Bronchial epithelial cell (primary cell): Measurements from ENCODE around the gene PIK3CB. TPM values are rescaled to one million over a fixed set of nuclear protein-coding genes. Genes with fewer than 3 reads are reported as not detected.
"Not testable (repeated sequence)": the region's sequence is repeated elsewhere in the genome, so short reads cannot be mapped to it uniquely, and the experiment has no call there.

Source experiments
- DNase-seq: peaks from one replicate; pipeline ENCODE4 v3.0.0-alpha.2; 2010; ENCODE audit warnings: low read depth
- FAIRE-seq: peaks from 2 replicates; lab custom pipeline; 2011; peaks lifted over from hg19 to GRCh38; lab: Jason Lieb, UNC
- H3K27me3 ChIP-seq: 2 replicates; pipeline ENCODE4 v1.5.1; 2011; ENCODE audit warnings: low read length; ENCODE audit not compliant: control insufficient read depth, insufficient read depth
- H3K36me3 ChIP-seq: 2 replicates; pipeline ENCODE4 v1.5.1; 2011; ENCODE audit warnings: low read length; ENCODE audit not compliant: control insufficient read depth, insufficient read depth
- H3K4me3 ChIP-seq: 2 replicates; pipeline ENCODE4 v1.5.1; 2011; ENCODE audit warnings: mild to moderate bottlenecking, low read depth, low read length, control low read depth
- CTCF ChIP-seq: IDR thresholded peaks from 2 replicates; pipeline ENCODE4 v1.5.1; 2011; ENCODE audit warnings: mild to moderate bottlenecking, moderate library complexity, low read length, control low read depth, inconsistent platforms; ENCODE audit not compliant: insufficient read depth, severe bottlenecking
- total RNA-seq: library from RNA; depleted of rRNA; stranded (reverse); fragments of >200 nt; gene quantifications from 2 replicates; pipeline ENCODE4 v1.2.1, GENCODE V29; 2014

PIK3CB gene
- total RNA-seq, 1 donor from 2014 or later = 11.3 TPM

GRCh38 chr3:138806376-138807080 is 28.2 kb downstream of the PIK3CB start:
- FAIRE-seq = no peak
- H3K36me3 ChIP-seq = no peaks in the 10 kb centered on the region

GRCh38 chr3:138803006-138803653 is 31.6 kb downstream of the PIK3CB start:
- no peak for DNase-seq
- no peak for TF ChIP-seq CTCF
- Histone ChIP-seq H3K27me3 (no peaks in the 10 kb centered on the region), H3K36me3 (no peaks in the 10 kb centered on the region), H3K4me3 (no peak overlapping the region)
- no peak for FAIRE-seq

More at GRCh38 chr3:138806376-138807080, 28.2 kb downstream of the PIK3CB start:
- no peaks in the 10 kb centered on the region for H3K27me3 ChIP-seq
- TF ChIP-seq CTCF = no peak
- H3K4me3 ChIP-seq = no peak overlapping the region
- DNase-seq = no peak

- not testable (repeated sequence) for DNase-seq, FAIRE-seq, H3K27me3 ChIP-seq, H3K4me3 ChIP-seq, H3K36me3 ChIP-seq
Measured at GRCh38 chr3:138802223-138802622, 32.5 kb downstream of the PIK3CB start.

- TF ChIP-seq CTCF = no peak
- no peak for DNase-seq
- Histone ChIP-seq H3K36me3 (no peaks in the 10 kb centered on the region), H3K4me3 (no peak overlapping the region), H3K27me3 (no peaks in the 10 kb centered on the region)
- FAIRE-seq = no peak
Measured at GRCh38 chr3:138801792-138802191, 32.9 kb downstream of the PIK3CB start.

- no peaks in the 10 kb centered on the region for H3K36me3 ChIP-seq
- no peak overlapping the region for H3K4me3 ChIP-seq
- DNase-seq (no peak), FAIRE-seq (no peak)
- H3K27me3 ChIP-seq = no peaks in the 10 kb centered on the region
- TF ChIP-seq CTCF = no peak
Measured at GRCh38 chr3:138800248-138800647, 34.5 kb downstream of the PIK3CB start.

GRCh38 chr3:138799822-138800221 is 34.9 kb downstream of the PIK3CB start:
- DNase-seq (no peak), FAIRE-seq (no peak)
- no peak for TF ChIP-seq CTCF
- no peaks in the 10 kb centered on the region for H3K27me3 ChIP-seq
- H3K36me3 ChIP-seq = no peaks in the 10 kb centered on the region
- no peak overlapping the region for H3K4me3 ChIP-seq
